Measurements from ENCODE around the gene ITGB7. TPM values are rescaled to one million over a fixed set of nuclear protein-coding genes. Genes with fewer than 3 reads are reported as not detected.

The ITGB7 gene
- total and polyA plus RNA-seq, 10 of the 15 experiments (the other 5 are each of a cell fraction or from before 2014, with no cell fraction given) = 54.5 to 487 (median 252) TPM

DNA sequence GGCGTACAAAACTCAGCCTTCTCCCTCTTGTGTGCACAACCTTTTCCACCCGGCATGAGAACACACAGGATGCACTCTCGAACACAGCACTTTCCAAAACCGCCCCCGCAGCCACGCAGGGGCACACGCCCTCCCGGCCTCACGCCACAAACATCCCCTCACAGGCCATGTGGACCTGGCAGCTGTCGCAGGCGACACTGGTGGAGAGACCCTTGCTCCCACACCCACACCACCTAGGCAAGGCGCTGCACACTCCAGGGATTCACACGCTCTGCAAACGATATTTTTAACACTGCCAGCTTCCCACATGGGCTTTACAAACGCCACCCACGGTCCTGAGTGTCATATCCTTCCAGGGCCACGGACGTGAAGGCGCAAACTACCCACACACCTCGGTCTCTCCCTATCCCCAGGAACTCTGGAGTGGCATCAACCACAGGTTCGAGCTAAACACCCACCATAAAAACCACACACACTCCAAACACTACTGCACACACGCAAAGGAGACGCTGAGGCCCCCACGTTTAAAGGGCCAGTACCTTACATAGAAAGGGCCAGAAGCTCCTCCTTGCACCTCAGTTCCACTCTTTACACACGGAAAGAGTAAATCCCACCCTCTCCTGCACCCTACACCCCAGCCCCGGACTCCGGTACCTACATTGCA lies 12.4 kb upstream of the ITGB7 start:
- Histone ChIP-seq H3K4me1 (ENCODE audit: control insufficient read depth, insufficient read depth, low read length) (peaks cover 22% of the 10 kb centered on the region), H3K4me2 (ENCODE audit: control insufficient read depth, insufficient read depth) (peak overlapping the region; percentile 86), H3K9me3 (replicated peaks; ENCODE audit: control insufficient read depth, insufficient read depth, low read length) (no peaks in the 10 kb centered on the region), H3K27me3 (replicated peaks in 1 of 2; ENCODE audit: control insufficient read depth in 2 of 2, insufficient read depth in 2 of 2, low read length in 1 of 2) (no peaks in the 10 kb centered on the region), H2AFZ (ENCODE audit: control insufficient read depth, low read depth, low read length) (peak overlapping the region; percentile 67), H3K27ac (ENCODE audit: control insufficient read depth, insufficient read depth) (peak overlapping the region; percentile 49), H3K4me3 (peak overlapping the region; percentile 86), H3K79me2 (ENCODE audit: control insufficient read depth, insufficient read depth, low read length) (peaks cover 4% of the 10 kb centered on the region; the same call in 1 of the 2 replicates), H4K20me1 (ENCODE audit: control insufficient read depth, insufficient read depth) (no peaks in the 10 kb centered on the region), H3K9ac (ENCODE audit: control insufficient read depth, insufficient read depth, low read length) (peak overlapping the region; percentile 52), H3K36me3 (ENCODE audit: control insufficient read depth in 2 of 2, insufficient read depth in 2 of 2, low read length in 1 of 2) (peaks cover 0 to 2% of the 10 kb centered on the region in 2 experiments; a peak in 1 of 4 replicates)
- RAD21 ChIA-PET (ENCODE audit: unreplicated experiment) = interaction anchor here (0.6 to 11.1 kb wide), 14 partner anchors 10 to 199 kb away, joined by 3 to 146 read pairs (median 4); partner anchors contain the start of genes AAAS, CSAD, ESPL1 and ITGB7
- FAIRE-seq (peak; percentile 27), DNase-seq (ENCODE audit: low read depth, low spot score) (no peak), ATAC-seq (peak; percentile 31)
- SMC1A ChIA-PET (ENCODE audit: uncharacterized antibody, unreplicated experiment) = interaction anchor here (0.7 to 16.4 kb wide), 17 partner anchors 11 to 122 kb away, joined by 3 to 155 read pairs (median 4); partner anchors contain the start of genes ESPL1, ITGB7 and PFDN5
- CTCF ChIA-PET = interaction anchor here (0.8 to 15.7 kb wide), 13 partner anchors 10 to 289 kb away, joined by 3 to 315 read pairs (median 9); partner anchors contain the start of genes AAAS, CSAD, ESPL1 and PFDN5
- intact Hi-C loops (cut with micrococcal nuclease; ENCODE audit: unreplicated experiment) (no loop called here), in situ Hi-C loops (cut with MboI) (no loop called here)
- TSS peak; percentile 71 for BruUV-seq (replicated peaks)
- WGBS (ENCODE audit: insufficient coverage, insufficient replicate concordance, low lambda C conversion rate, missing lambda C conversion rate) = 4% methylated on average over 27 of the region's 27 CpGs
- POLR2A ChIA-PET = interaction anchor here (0.9 to 4.4 kb wide), 9 partner anchors 11 to 213 kb away, joined by 3 to 28 read pairs (median 4); partner anchors contain the start of genes EIF4B, ESPL1, ITGB7 and PFDN5
- TF ChIP-seq SMARCA5 (IDR thresholded peaks at IDR 0.05) (peak; percentile 72; the same call in 1 of the 2 replicates), EGR1 (IDR thresholded peaks at IDR 0.05; ENCODE audit: borderline replicate concordance in 1 of 2, low read depth in 2 of 2, low read length in 2 of 2) (peak in 1 of 2 experiments; percentile 94; a peak in 2 of 3 replicates), NR2F1 (conservative IDR thresholded peaks at IDR 0.05) (peak; percentile 58), IKZF2 (IDR thresholded peaks at IDR 0.05) (peak; percentile 93 to 94), EED (IDR thresholded peaks at IDR 0.05; ENCODE audit: low read depth) (peak; percentile 92), LARP7 (IDR thresholded peaks at IDR 0.05) (0 out of 2 replicates have a peak, but pooled peaks have one; percentile 53), MYB (IDR thresholded peaks at IDR 0.05; ENCODE audit: borderline replicate concordance, low read depth, low read length) (no peak), RUNX3 (IDR thresholded peaks at IDR 0.05; ENCODE audit: low read length) (peak; percentile 97), BHLHE40 (IDR thresholded peaks at IDR 0.05; ENCODE audit: borderline replicate concordance in 1 of 2, low read depth in 2 of 2, low read length in 1 of 2) (peak; percentile 8 to 68; a peak in 2 of 4 replicates), SMAD1 (IDR thresholded peaks at IDR 0.05; ENCODE audit: low read depth, partially characterized antibody) (no peak), NFYA (IDR thresholded peaks at IDR 0.05; ENCODE audit: borderline replicate concordance, low read depth, low read length) (no peak)
- TF ChIP-seq, protein P1, sequence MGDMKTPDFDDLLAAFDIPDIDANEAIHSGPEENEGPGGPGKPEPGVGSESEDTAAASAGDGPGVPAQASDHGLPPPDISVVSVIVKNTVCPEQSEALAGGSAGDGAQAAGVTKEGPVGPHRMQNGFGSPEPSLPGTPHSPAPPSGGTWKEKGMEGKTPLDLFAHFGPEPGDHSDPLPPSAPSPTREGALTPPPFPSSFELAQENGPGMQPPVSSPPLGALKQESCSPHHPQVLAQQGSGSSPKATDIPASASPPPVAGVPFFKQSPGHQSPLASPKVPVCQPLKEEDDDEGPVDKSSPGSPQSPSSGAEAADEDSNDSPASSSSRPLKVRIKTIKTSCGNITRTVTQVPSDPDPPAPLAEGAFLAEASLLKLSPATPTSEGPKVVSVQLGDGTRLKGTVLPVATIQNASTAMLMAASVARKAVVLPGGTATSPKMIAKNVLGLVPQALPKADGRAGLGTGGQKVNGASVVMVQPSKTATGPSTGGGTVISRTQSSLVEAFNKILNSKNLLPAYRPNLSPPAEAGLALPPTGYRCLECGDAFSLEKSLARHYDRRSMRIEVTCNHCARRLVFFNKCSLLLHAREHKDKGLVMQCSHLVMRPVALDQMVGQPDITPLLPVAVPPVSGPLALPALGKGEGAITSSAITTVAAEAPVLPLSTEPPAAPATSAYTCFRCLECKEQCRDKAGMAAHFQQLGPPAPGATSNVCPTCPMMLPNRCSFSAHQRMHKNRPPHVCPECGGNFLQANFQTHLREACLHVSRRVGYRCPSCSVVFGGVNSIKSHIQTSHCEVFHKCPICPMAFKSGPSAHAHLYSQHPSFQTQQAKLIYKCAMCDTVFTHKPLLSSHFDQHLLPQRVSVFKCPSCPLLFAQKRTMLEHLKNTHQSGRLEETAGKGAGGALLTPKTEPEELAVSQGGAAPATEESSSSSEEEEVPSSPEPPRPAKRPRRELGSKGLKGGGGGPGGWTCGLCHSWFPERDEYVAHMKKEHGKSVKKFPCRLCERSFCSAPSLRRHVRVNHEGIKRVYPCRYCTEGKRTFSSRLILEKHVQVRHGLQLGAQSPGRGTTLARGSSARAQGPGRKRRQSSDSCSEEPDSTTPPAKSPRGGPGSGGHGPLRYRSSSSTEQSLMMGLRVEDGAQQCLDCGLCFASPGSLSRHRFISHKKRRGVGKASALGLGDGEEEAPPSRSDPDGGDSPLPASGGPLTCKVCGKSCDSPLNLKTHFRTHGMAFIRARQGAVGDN (IDR thresholded peaks at IDR 0.05) = peak; percentile 22; the same call in 1 of the 2 replicates
- TF ChIP-seq, protein P2, sequence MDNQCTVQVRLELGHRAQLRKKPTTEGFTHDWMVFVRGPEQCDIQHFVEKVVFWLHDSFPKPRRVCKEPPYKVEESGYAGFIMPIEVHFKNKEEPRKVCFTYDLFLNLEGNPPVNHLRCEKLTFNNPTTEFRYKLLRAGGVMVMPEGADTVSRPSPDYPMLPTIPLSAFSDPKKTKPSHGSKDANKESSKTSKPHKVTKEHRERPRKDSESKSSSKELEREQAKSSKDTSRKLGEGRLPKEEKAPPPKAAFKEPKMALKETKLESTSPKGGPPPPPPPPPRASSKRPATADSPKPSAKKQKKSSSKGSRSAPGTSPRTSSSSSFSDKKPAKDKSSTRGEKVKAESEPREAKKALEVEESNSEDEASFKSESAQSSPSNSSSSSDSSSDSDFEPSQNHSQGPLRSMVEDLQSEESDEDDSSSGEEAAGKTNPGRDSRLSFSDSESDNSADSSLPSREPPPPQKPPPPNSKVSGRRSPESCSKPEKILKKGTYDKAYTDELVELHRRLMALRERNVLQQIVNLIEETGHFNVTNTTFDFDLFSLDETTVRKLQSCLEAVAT (IDR thresholded peaks at IDR 0.05) = peak; percentile 75; the same call in 1 of the 2 replicates

Measured in GM12878 (cell line).